H1 (cell line): Measurements from ENCODE around the gene CRHR2. TPM values are rescaled to one million over a fixed set of nuclear protein-coding genes. Genes with fewer than 3 reads are reported as not detected.

ENCODE experiments used
- BRCA1 ChIP-seq: IDR thresholded peaks from 2 replicates; pipeline ENCODE4 v1.6.1; 2012; ENCODE audit warnings: low read depth, low read length, improper control_type of control experiment
- EZH2 ChIP-seq: fragments of 200-600 bp; sonication (generic); IDR thresholded peaks from 2 replicates; pipeline ENCODE4 v1.7.1; 2012; ENCODE audit warnings: low read depth, mild to moderate bottlenecking, moderate library complexity, low read length, inconsistent platforms; ENCODE audit not compliant: severe bottlenecking
- RAD21 ChIP-seq, 2 experiments: IDR thresholded peaks in 1 of 2; conservative IDR thresholded peaks in 1 of 2; 2 replicates each; pipeline ENCODE4 v1.6.1; 2011; ENCODE audit warnings: low read depth in 2 of 2, low read length in 2 of 2, improper control_type of control experiment in 1 of 2, inconsistent platforms in 1 of 2, mild to moderate bottlenecking in 1 of 2, moderate library complexity in 1 of 2
- SP2 ChIP-seq: IDR thresholded peaks from 2 replicates; pipeline ENCODE4 v1.6.1; 2012; ENCODE audit warnings: mild to moderate bottlenecking, low read length, inconsistent platforms
- SP4 ChIP-seq: IDR thresholded peaks from 2 replicates; pipeline ENCODE4 v1.6.1; 2012; ENCODE audit warnings: low read length, inconsistent platforms
- polyA plus RNA-seq, 7 experiments: library from polyadenylated mRNA; depleted of rRNA in 3 of 7; stranded (reverse) in 5 of 7; unstranded in 2 of 7; fragments of >200 nt in 5 of 7; fragments of 200-250 nt in 2 of 7; gene quantifications; 1 replicate in 5 of 7; 2 replicates in 1 of 7; 4 replicates in 1 of 7; pipeline versions ENCODE4 v1.2.1 to v1.2.3, GENCODE V29; 2011 to 2013; ENCODE audit warnings: missing spikeins in 2 of 7, mixed read lengths in 2 of 7
- total RNA-seq: library from RNA; stranded (reverse); fragmentation: NEBNext Ultra II Directional; extraction: Animal tissue kit (Norgen Biotek cat#: 25700); gene quantifications from 2 replicates; pipeline ENCODE4 v1.2.1, GENCODE V29; 2021
- TF ChIP-seq, protein P1 (sequence below): fragments of 300-600 bp; sonication (generic); IDR thresholded peaks from 2 replicates; pipeline ENCODE4 v1.7.1; 2012; ENCODE audit warnings: low read length, moderate library complexity, mild to moderate bottlenecking, inconsistent platforms; ENCODE audit not compliant: insufficient replicate concordance

CRHR2 gene
- total and polyA plus RNA-seq, 2 of the 8 experiments (the other 6 are each of a cell fraction or from before 2014, with no cell fraction given) = 0.37 to 1.3 TPM

- TF ChIP-seq RAD21 (IDR thresholded peaks at IDR 0.05 in 1 of 2, conservative IDR thresholded peaks at IDR 0.05 in 1 of 2; ENCODE audit: low read depth in 2 of 2, low read length in 2 of 2) (no peak), BRCA1 (no peak), SP2 (no peak), SP4 (no peak), EZH2 (no peak)
- TF ChIP-seq, protein P1, sequence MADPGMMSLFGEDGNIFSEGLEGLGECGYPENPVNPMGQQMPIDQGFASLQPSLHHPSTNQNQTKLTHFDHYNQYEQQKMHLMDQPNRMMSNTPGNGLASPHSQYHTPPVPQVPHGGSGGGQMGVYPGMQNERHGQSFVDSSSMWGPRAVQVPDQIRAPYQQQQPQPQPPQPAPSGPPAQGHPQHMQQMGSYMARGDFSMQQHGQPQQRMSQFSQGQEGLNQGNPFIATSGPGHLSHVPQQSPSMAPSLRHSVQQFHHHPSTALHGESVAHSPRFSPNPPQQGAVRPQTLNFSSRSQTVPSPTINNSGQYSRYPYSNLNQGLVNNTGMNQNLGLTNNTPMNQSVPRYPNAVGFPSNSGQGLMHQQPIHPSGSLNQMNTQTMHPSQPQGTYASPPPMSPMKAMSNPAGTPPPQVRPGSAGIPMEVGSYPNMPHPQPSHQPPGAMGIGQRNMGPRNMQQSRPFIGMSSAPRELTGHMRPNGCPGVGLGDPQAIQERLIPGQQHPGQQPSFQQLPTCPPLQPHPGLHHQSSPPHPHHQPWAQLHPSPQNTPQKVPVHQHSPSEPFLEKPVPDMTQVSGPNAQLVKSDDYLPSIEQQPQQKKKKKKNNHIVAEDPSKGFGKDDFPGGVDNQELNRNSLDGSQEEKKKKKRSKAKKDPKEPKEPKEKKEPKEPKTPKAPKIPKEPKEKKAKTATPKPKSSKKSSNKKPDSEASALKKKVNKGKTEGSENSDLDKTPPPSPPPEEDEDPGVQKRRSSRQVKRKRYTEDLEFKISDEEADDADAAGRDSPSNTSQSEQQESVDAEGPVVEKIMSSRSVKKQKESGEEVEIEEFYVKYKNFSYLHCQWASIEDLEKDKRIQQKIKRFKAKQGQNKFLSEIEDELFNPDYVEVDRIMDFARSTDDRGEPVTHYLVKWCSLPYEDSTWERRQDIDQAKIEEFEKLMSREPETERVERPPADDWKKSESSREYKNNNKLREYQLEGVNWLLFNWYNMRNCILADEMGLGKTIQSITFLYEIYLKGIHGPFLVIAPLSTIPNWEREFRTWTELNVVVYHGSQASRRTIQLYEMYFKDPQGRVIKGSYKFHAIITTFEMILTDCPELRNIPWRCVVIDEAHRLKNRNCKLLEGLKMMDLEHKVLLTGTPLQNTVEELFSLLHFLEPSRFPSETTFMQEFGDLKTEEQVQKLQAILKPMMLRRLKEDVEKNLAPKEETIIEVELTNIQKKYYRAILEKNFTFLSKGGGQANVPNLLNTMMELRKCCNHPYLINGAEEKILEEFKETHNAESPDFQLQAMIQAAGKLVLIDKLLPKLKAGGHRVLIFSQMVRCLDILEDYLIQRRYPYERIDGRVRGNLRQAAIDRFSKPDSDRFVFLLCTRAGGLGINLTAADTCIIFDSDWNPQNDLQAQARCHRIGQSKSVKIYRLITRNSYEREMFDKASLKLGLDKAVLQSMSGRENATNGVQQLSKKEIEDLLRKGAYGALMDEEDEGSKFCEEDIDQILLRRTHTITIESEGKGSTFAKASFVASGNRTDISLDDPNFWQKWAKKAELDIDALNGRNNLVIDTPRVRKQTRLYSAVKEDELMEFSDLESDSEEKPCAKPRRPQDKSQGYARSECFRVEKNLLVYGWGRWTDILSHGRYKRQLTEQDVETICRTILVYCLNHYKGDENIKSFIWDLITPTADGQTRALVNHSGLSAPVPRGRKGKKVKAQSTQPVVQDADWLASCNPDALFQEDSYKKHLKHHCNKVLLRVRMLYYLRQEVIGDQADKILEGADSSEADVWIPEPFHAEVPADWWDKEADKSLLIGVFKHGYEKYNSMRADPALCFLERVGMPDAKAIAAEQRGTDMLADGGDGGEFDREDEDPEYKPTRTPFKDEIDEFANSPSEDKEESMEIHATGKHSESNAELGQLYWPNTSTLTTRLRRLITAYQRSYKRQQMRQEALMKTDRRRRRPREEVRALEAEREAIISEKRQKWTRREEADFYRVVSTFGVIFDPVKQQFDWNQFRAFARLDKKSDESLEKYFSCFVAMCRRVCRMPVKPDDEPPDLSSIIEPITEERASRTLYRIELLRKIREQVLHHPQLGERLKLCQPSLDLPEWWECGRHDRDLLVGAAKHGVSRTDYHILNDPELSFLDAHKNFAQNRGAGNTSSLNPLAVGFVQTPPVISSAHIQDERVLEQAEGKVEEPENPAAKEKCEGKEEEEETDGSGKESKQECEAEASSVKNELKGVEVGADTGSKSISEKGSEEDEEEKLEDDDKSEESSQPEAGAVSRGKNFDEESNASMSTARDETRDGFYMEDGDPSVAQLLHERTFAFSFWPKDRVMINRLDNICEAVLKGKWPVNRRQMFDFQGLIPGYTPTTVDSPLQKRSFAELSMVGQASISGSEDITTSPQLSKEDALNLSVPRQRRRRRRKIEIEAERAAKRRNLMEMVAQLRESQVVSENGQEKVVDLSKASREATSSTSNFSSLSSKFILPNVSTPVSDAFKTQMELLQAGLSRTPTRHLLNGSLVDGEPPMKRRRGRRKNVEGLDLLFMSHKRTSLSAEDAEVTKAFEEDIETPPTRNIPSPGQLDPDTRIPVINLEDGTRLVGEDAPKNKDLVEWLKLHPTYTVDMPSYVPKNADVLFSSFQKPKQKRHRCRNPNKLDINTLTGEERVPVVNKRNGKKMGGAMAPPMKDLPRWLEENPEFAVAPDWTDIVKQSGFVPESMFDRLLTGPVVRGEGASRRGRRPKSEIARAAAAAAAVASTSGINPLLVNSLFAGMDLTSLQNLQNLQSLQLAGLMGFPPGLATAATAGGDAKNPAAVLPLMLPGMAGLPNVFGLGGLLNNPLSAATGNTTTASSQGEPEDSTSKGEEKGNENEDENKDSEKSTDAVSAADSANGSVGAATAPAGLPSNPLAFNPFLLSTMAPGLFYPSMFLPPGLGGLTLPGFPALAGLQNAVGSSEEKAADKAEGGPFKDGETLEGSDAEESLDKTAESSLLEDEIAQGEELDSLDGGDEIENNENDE = no peak
Measured at GRCh38 chr7:30707391-30708357, 25.4 kb upstream of the CRHR2 start (continued).
